ENCODE data around the gene LRCH2. TPM values are rescaled to one million over a fixed set of nuclear protein-coding genes. Genes with fewer than 3 reads are reported as not detected.
"Not testable (repeated sequence)": the region's sequence is repeated elsewhere in the genome, so short reads cannot be mapped to it uniquely, and the experiment has no call there.

The LRCH2 gene
- polyA plus RNA-seq, 4 donors = 13.1 to 15.1 (median 14.7) TPM

GRCh38 chrX:115209547-115209946, 24.3 kb downstream of the LRCH2 start:
- not testable (repeated sequence) for DNase-seq (ENCODE audit: low read depth in 4 of 4, low spot score in 3 of 4)

GRCh38 chrX:115204040-115204439, 29.9 kb downstream of the LRCH2 start:
- DNase-seq (ENCODE audit: low read depth in 4 of 4, low spot score in 3 of 4) = no peak

GRCh38 chrX:115192244-115192700, 41.6 kb downstream of the LRCH2 start:
- DNase-seq (ENCODE audit: low read depth in 4 of 4, low spot score in 3 of 4) = no peak

- DNase-seq (ENCODE audit: low read depth in 4 of 4, low spot score in 3 of 4) = no peak
These were observed 42.2 kb downstream of the LRCH2 start for GRCh38 chrX:115191490-115192243.

GRCh38 chrX:115190636-115191489, 43.0 kb downstream of the LRCH2 start:
- DNase-seq (ENCODE audit: low read depth in 4 of 4, low spot score in 3 of 4) = no peak

GRCh38 chrX:115189646-115190635, 44.0 kb downstream of the LRCH2 start:
- no peak for DNase-seq (ENCODE audit: low read depth in 4 of 4, low spot score in 3 of 4)

GRCh38 chrX:115189110-115189509, 44.8 kb downstream of the LRCH2 start, which contains the start of gene RBMXL3:
TSS of gene RBMXL3 (plus strand) at chrX:115189410. CDS start at chrX:115189442, 32 bp downstream.
- no peak for DNase-seq (ENCODE audit: low read depth in 4 of 4, low spot score in 3 of 4)

- DNase-seq (ENCODE audit: low read depth in 4 of 4, low spot score in 3 of 4) = no peak
These were observed 49.9 kb downstream of the LRCH2 start for GRCh38 chrX:115183980-115184379.

- DNase-seq (ENCODE audit: low read depth in 4 of 4, low spot score in 3 of 4) = no peak
These were observed 55.4 kb downstream of the LRCH2 start for GRCh38 chrX:115178473-115178872.

GRCh38 chrX:115177932-115178331, 56.0 kb downstream of the LRCH2 start:
- DNase-seq (ENCODE audit: low read depth in 4 of 4, low spot score in 3 of 4) = no peak

GRCh38 chrX:115174548-115174947, 59.3 kb downstream of the LRCH2 start:
- DNase-seq (ENCODE audit: low read depth in 4 of 4, low spot score in 3 of 4) = no peak

- no peak for DNase-seq (ENCODE audit: low read depth in 4 of 4, low spot score in 3 of 4)
These were observed 60.7 kb downstream of the LRCH2 start for GRCh38 chrX:115173181-115173580.

GRCh38 chrX:115147220-115147619, 86.7 kb downstream of the LRCH2 start:
- DNase-seq (ENCODE audit: low read depth in 4 of 4, low spot score in 3 of 4) = no peak

GRCh38 chrX:115142057-115142456, 91.8 kb downstream of the LRCH2 start:
- no peak for DNase-seq (ENCODE audit: low read depth in 4 of 4, low spot score in 3 of 4)

- DNase-seq (ENCODE audit: low read depth in 4 of 4, low spot score in 3 of 4) = no peak
These were observed 95.9 kb downstream of the LRCH2 start for GRCh38 chrX:115138040-115138439.

GRCh38 chrX:115134382-115134781, 99.5 kb downstream of the LRCH2 start:
- DNase-seq (ENCODE audit: low read depth in 4 of 4, low spot score in 3 of 4) = no peak

GRCh38 chrX:115112411-115112810, 121.5 kb downstream of the LRCH2 start:
- no peak for DNase-seq (ENCODE audit: low read depth in 4 of 4, low spot score in 3 of 4)

GRCh38 chrX:115098897-115099296, 135.0 kb downstream of the LRCH2 start:
- no peak for DNase-seq (ENCODE audit: low read depth in 4 of 4, low spot score in 3 of 4)

- no peak for DNase-seq (ENCODE audit: low read depth in 4 of 4, low spot score in 3 of 4)
These were observed 140.7 kb downstream of the LRCH2 start for GRCh38 chrX:115093191-115093590.

GRCh38 chrX:115089419-115089818, 144.5 kb downstream of the LRCH2 start:
- no peak for DNase-seq (ENCODE audit: low read depth in 4 of 4, low spot score in 3 of 4)

All from right renal pelvis (tissue), 4 donors.